ENCODE measurements around the gene KRTAP10-10.

KRTAP10-10 gene

DNA sequence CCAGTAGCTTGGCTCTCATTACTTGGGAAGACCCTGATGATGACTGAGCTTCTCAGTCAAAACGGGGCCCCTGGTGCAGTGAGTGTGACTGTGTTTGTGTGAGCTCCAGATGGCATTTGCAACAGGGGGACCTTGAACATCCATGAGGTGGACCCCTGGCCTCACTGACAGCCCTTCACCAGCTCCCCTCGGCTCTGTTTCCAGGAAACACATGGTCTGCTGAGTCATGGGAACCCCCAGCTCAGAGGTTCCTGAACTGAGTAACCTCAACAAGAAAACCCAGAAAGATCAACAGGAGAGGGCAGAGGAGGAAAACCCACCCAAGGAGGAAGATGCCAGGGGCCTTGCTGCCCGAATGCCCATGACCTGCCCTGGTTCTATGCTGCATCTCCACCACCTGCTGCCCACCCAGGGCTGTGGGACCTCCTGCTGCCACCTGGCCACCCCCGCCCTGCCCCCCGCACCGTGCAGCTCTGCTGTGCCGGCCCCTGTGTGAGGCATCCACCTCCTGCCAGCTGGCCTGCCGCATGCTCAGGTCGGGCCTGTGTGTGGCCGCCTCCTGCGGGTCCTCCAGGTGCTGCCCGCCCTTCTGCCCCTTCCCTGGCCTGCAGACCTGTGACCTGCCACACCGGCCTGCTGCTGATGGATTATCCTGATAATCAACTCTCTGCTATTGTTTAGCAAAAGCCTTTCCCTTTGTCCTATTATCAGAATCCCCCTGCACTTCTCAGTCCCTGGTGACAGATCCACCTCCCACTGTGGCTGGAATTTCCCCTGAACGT is 49.0 kb downstream of the KRTAP10-10 start:
- H3K9me3 Mint-ChIP-seq: no peaks in the 10 kb centered on the region
- H3K36me3 Mint-ChIP-seq (ENCODE audit: insufficient read depth): no peaks in the 10 kb centered on the region
- peaks cover 22% of the 10 kb centered on the region for H3K27me3 Mint-ChIP-seq
- DNase-seq (ENCODE audit: low spot score in 2 of 2) (no peak), ATAC-seq (replicated peaks; ENCODE audit: extremely low read depth, poor library complexity, severe bottlenecking) (no peak)
- H3K4me1 Mint-ChIP-seq: peaks cover 18% of the 10 kb centered on the region
- no peak overlapping the region for H3K4me3 Mint-ChIP-seq
- no peak overlapping the region for H3K27ac Mint-ChIP-seq (ENCODE audit: low read depth)

DNA sequence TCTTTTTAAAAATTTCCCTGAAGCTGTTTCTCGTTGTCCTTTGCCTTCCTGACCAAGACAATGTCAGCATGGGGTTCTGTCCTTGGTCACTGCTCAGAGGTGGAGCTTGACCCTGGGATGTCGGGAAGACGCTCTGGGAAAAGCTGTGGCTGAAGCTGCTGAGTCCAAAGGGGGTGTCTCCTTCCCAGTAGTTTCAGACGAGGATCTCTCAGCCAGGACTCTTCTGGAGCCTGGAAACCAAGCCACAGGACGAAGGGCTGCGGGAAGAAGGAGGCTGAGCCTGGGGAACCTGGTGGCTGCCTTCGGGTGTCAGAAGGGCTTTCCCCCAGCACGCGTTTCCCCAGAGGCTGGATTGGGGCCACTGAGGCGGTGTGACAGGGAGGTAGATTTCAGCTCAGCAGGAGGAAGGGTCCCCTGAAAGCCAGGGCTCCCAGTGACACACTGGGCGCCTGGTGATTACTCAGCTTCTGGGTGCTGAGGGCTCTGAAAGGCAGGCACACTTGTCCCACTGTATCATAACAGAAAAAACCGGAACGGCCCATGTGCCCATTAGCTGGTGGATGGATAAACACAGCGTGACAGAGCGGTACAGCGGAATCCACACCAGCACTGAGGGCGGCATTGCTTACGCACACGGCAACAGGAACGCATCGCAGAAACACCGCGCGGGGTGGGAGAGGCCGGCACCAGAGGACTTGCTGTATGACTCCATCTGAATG is 49.8 kb downstream of the KRTAP10-10 start:
- Mint-ChIP-seq H3K4me3 (no peak overlapping the region), H3K4me1 (peaks cover 18% of the 10 kb centered on the region), H3K27ac (ENCODE audit: low read depth) (no peak overlapping the region), H3K36me3 (ENCODE audit: insufficient read depth) (no peaks in the 10 kb centered on the region), H3K9me3 (no peaks in the 10 kb centered on the region), H3K27me3 (peaks cover 22% of the 10 kb centered on the region)
- DNase-seq (ENCODE audit: low spot score in 2 of 2): no peak
- ATAC-seq (replicated peaks; ENCODE audit: extremely low read depth, poor library complexity, severe bottlenecking): no peak

DNA sequence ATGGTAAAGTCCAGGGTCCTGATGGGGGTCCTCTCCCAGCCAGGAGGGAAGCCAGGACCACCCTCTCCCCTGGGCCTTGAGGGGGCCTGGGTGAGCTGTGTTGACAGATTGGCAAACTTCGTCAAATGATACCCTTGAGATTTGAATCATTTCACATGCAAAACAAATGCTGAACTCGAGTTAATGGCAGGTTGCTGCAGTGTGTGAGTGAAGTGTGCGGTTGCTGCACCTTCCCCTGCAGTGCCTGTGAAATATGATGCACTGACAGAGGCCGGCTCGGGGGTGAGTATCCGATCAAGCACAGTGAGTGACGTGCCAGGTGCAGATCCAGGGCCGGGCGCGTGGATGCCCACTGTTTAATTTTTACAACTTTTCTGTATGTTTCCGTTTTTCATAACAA is 50.5 kb downstream of the KRTAP10-10 start:
- Mint-ChIP-seq H3K36me3 (ENCODE audit: insufficient read depth) (no peaks in the 10 kb centered on the region), H3K4me1 (peaks cover 18% of the 10 kb centered on the region), H3K27me3 (peaks cover 22% of the 10 kb centered on the region), H3K27ac (ENCODE audit: low read depth) (no peak overlapping the region), H3K4me3 (no peak overlapping the region), H3K9me3 (peaks cover 4% of the 10 kb centered on the region)
- ATAC-seq (replicated peaks; ENCODE audit: extremely low read depth, poor library complexity, severe bottlenecking) (no peak), DNase-seq (ENCODE audit: low spot score in 2 of 2) (no peak)
